Measurements from ENCODE around the gene MYOD1. TPM values are rescaled to one million over a fixed set of nuclear protein-coding genes. Genes with fewer than 3 reads are reported as not detected.

The MYOD1 gene
- total and polyA plus RNA-seq, 9 of the 15 experiments (the other 6 are each of a cell fraction or from before 2014, with no cell fraction given): not detected

- TF ChIP-seq PRDM10 (IDR thresholded peaks at IDR 0.05; ENCODE audit: partially characterized antibody): no peak
- no peak for TF ChIP-seq CEBPG (CRISPR knock-in tag; IDR thresholded peaks at IDR 0.05)
- TF ChIP-seq CEBPG (tag; conservative IDR thresholded peaks at IDR 0.05 in 1 of 2, IDR thresholded peaks at IDR 0.05 in 1 of 2): no peak
- TF ChIP-seq CTBP1 (IDR thresholded peaks at IDR 0.05; ENCODE audit: borderline replicate concordance): no peak
- TF ChIP-seq E2F8 (IDR thresholded peaks at IDR 0.05; ENCODE audit: low read depth, partially characterized antibody): no peak
- no peak for TF ChIP-seq HDAC6 (IDR thresholded peaks at IDR 0.05; ENCODE audit: low read depth, low read length)
These were observed 49.2 kb downstream of the MYOD1 start (continued) for GRCh38 chr11:17768547-17768946.
